Activated gamma-delta T cell treated with anti-CD3 and anti-CD28 coated beads, Interleukin-2, amount 50 U/mL, for 16 hours (primary cell): ENCODE results near the gene ATP11A.

Experiments
- DNase-seq: peaks from one replicate; pipeline ENCODE4 v3.0.0-alpha.2; 2020; ENCODE audit warnings: low read depth

ATP11A gene

GRCh38 chr13:112741835-112742570 is 52.2 kb downstream of the ATP11A start:
- no peak for DNase-seq

- no peak for DNase-seq
These were observed 52.7 kb downstream of the ATP11A start for GRCh38 chr13:112742583-112742982.

- DNase-seq: no peak
These were observed 53.8 kb downstream of the ATP11A start for GRCh38 chr13:112743451-112744167.

- no peak for DNase-seq
These were observed 54.6 kb downstream of the ATP11A start for GRCh38 chr13:112744168-112745021.

- no peak for DNase-seq
These were observed 56.2 kb downstream of the ATP11A start for GRCh38 chr13:112746044-112746443.

- DNase-seq: no peak
These were observed 57.4 kb downstream of the ATP11A start for GRCh38 chr13:112747256-112747655.

GRCh38 chr13:112748947-112749735 is 59.3 kb downstream of the ATP11A start:
- DNase-seq: no peak

GRCh38 chr13:112750570-112750969 is 60.7 kb downstream of the ATP11A start:
- DNase-seq: no peak

- no peak for DNase-seq
These were observed 61.8 kb downstream of the ATP11A start for GRCh38 chr13:112751617-112752016.

- no peak for DNase-seq
These were observed 62.4 kb downstream of the ATP11A start for GRCh38 chr13:112752211-112752610.

GRCh38 chr13:112752711-112753541 is 63.1 kb downstream of the ATP11A start:
- no peak for DNase-seq

- no peak for DNase-seq
These were observed 64.0 kb downstream of the ATP11A start for GRCh38 chr13:112753833-112754232.

GRCh38 chr13:112754281-112755025 is 64.6 kb downstream of the ATP11A start:
- no peak for DNase-seq

GRCh38 chr13:112755331-112755730 is 65.5 kb downstream of the ATP11A start:
- DNase-seq: no peak

- no peak for DNase-seq
These were observed 66.2 kb downstream of the ATP11A start for GRCh38 chr13:112756081-112756480.

GRCh38 chr13:112756511-112756966 is 66.7 kb downstream of the ATP11A start:
- no peak for DNase-seq

GRCh38 chr13:112756967-112757758 is 67.3 kb downstream of the ATP11A start:
- DNase-seq: no peak

GRCh38 chr13:112757759-112758086 is 67.9 kb downstream of the ATP11A start:
- no peak for DNase-seq

- DNase-seq: no peak
These were observed 69.2 kb downstream of the ATP11A start for GRCh38 chr13:112759053-112759452.
